ENCODE results near the gene SCNN1G.

DNA sequence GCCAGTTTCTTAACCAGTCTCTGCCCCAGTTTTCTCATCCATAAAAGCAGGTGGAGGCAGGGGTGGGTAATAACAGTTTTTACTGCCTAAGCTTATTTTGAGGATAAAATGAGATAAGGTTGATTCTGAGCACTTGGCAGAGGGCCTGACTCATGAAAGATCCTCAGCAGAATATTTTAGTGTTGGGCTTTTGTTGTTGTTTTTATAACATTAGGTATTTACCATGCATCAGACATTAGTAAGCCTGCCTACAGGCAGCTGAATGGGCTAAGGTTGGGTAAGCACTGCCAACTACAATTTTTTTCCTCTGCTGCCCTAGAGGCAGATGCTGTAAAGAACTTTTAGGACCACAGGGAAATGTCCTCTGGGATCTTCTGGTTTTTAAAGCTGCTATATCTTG is 43.1 kb downstream of the SCNN1G start:
- TF ChIP-seq RCOR1 (IDR thresholded peaks at IDR 0.05; ENCODE audit: insufficient replicate concordance, low read length), result no peak
- TF ChIP-seq, protein P1, sequence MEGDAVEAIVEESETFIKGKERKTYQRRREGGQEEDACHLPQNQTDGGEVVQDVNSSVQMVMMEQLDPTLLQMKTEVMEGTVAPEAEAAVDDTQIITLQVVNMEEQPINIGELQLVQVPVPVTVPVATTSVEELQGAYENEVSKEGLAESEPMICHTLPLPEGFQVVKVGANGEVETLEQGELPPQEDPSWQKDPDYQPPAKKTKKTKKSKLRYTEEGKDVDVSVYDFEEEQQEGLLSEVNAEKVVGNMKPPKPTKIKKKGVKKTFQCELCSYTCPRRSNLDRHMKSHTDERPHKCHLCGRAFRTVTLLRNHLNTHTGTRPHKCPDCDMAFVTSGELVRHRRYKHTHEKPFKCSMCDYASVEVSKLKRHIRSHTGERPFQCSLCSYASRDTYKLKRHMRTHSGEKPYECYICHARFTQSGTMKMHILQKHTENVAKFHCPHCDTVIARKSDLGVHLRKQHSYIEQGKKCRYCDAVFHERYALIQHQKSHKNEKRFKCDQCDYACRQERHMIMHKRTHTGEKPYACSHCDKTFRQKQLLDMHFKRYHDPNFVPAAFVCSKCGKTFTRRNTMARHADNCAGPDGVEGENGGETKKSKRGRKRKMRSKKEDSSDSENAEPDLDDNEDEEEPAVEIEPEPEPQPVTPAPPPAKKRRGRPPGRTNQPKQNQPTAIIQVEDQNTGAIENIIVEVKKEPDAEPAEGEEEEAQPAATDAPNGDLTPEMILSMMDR (conservative IDR thresholded peaks at IDR 0.05; ENCODE audit: low read depth, low read length), result no peak

Measured in IMR-90 (cell line).